RWPE1 (cell line): ENCODE results near the gene TSC22D1.
"Not testable (repeated sequence)": the region's sequence is repeated elsewhere in the genome, so short reads cannot be mapped to it uniquely, and the experiment has no call there.

Experiments used
- CTCF ChIA-PET: fragments of 350-600 bp; sonication (Branson Sonifier 250); formaldehyde crosslinking; extraction: SDS; loops from one replicate; lab custom pipeline; 2021; lab: Yijun Ruan, JAX
- POLR2A ChIA-PET: fragments of 400-600 bp; formaldehyde crosslinking; extraction: SDS; loops from one replicate; lab custom pipeline; 2020; ENCODE audit warnings: antibody characterized with exemption; ENCODE audit not compliant: low non-redundant PET; lab: Yijun Ruan, JAX
- DNase-seq: peaks from one replicate; pipeline ENCODE4 v3.0.0; 2012; ENCODE audit warnings: low spot score
- H3K27ac ChIP-seq: fragments of 450-650 bp; 2 replicates; pipeline ENCODE4 v1.5.1; 2017
- TF ChIP-seq, protein P1 (sequence below): fragments of 450-650 bp; conservative IDR thresholded peaks from 2 replicates; pipeline ENCODE4 v1.5.1; 2017; ENCODE audit warnings: low read depth, mild to moderate bottlenecking

TSC22D1 gene

DNA sequence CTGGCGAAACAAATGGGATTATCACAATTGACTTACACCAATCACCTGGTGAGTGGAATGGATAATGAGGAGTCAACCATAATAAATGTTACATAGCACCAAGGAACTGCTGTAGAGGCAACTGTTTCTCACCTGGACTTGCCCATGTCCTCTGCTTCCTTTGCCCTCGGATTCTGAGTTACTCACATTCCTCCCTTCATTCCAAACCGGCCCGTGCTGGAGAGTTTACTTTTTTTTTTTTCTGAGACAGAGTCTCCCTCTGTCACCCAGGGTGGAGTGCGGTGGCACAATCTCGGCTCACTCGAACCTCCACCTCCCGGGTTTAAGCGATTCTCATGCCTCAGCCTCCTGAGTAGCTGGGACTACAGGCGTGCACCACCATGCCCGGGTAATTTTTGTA lies 41.5 kb upstream of the TSC22D1 start:
- ChIA-PET CTCF (interaction anchor here (0.6 to 0.7 kb wide), 2 partner anchors 13 to 1827 kb away, joined by 3 to 4 read pairs; no protein-coding TSS in a partner anchor), POLR2A (no interaction called here)
- TF ChIP-seq, protein P1, sequence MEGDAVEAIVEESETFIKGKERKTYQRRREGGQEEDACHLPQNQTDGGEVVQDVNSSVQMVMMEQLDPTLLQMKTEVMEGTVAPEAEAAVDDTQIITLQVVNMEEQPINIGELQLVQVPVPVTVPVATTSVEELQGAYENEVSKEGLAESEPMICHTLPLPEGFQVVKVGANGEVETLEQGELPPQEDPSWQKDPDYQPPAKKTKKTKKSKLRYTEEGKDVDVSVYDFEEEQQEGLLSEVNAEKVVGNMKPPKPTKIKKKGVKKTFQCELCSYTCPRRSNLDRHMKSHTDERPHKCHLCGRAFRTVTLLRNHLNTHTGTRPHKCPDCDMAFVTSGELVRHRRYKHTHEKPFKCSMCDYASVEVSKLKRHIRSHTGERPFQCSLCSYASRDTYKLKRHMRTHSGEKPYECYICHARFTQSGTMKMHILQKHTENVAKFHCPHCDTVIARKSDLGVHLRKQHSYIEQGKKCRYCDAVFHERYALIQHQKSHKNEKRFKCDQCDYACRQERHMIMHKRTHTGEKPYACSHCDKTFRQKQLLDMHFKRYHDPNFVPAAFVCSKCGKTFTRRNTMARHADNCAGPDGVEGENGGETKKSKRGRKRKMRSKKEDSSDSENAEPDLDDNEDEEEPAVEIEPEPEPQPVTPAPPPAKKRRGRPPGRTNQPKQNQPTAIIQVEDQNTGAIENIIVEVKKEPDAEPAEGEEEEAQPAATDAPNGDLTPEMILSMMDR: no peak
- DNase-seq: no peak
- no peak overlapping the region for H3K27ac ChIP-seq

DNA sequence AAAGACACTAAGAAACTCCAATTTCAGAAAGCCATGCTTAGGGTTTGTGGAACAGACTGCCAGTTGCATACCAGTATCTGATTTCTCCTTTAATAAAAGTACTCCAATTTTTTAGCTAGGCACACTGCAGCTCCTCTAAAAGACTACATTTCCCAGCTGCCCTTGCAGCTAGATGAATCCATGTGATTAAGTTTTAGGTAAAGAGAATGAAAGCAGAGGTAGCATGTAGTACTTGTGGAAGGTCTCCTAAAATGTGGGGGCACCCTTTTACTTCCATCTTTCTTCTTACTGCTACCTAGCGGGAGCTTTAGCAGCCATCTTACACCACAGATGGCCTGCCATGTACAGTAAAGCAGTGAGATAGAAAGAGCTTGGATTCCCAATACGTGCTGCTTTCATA lies 33.0 kb upstream of the TSC22D1 start:
- ChIA-PET POLR2A (no interaction called here), CTCF (no interaction called here)
- DNase-seq: no peak
- TF ChIP-seq, protein P1: no peak
- H3K27ac ChIP-seq: no peak overlapping the region

- no peak for DNase-seq
- CTCF ChIA-PET: interaction anchor here (0.6 kb wide), 1 partner anchor 313 kb away, joined by 3 read pairs; no protein-coding TSS in a partner anchor
- TF ChIP-seq, protein P1: no peak
- H3K27ac ChIP-seq: no peak overlapping the region
- POLR2A ChIA-PET: no interaction called here
These were observed 29.6 kb upstream of the TSC22D1 start for GRCh38 chr13:44605721-44606120.

DNA sequence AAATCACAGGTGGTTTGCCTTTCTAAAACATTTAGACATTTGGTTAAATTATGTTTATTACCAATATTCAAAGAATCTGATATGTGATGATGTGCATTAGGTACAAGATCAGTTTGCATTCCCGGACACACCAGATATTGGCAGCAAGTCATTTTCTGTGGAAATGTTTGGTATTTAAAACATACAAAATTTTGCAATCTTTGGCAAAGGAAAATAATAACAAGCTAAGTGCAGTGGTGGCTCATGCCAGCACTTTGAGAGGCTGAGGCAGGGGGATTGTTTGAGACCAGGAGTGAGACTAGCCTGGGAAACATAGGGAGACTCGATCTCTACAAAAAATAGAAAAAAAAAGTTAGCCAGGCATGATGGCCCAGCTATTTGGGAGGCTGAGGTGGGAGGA lies 29.1 kb upstream of the TSC22D1 start:
- DNase-seq: no peak
- no peak overlapping the region for H3K27ac ChIP-seq
- CTCF ChIA-PET: interaction anchor here (0.6 kb wide), 2 partner anchors 291 to 313 kb away, joined by 3 read pairs; no protein-coding TSS in a partner anchor
- TF ChIP-seq, protein P1: no peak
- POLR2A ChIA-PET: no interaction called here

- DNase-seq: no peak
- POLR2A ChIA-PET: no interaction called here
- CTCF ChIA-PET: no interaction called here
- TF ChIP-seq, protein P1: no peak
- H3K27ac ChIP-seq: no peak overlapping the region
These were observed 25.5 kb upstream of the TSC22D1 start for GRCh38 chr13:44601586-44601985.

DNA sequence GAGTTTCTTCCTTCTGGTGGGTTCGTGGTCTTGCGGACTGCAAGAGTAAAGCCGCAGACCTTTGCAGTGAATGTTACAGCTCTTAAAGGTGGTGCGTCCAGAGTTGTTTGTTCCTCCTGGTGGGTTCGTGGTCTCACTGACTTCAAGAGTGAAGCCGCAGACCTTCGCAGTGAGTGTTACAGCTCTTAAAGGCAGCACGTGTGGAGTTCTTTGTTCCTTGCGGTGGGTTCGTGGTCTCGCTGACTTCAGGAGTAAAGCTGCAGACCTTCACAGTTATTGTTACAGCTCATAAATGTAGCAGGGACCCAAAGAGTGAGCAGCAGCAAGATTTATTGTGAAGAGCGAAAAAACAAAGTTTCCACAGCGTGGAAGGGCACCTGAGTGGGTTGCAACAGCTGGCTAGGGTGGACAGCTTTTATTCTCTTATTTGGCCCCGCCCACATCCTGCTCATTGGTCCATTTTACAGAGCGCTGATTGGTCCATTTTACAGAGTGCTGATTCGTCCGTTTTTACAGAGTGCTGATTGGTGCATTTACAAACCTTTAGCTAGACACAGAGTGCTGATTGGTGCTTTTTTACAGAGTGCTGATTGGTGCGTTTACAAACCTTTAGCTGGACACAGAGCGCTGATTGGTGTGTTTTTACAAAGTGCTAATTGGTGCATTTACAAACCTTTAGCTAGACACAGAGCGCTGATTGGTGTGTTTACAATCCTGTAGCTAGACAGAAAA lies 17.9 kb upstream of the TSC22D1 start:
- H3K27ac ChIP-seq, CTCF ChIA-PET, DNase-seq, POLR2A ChIA-PET: not testable (repeated sequence)

DNA sequence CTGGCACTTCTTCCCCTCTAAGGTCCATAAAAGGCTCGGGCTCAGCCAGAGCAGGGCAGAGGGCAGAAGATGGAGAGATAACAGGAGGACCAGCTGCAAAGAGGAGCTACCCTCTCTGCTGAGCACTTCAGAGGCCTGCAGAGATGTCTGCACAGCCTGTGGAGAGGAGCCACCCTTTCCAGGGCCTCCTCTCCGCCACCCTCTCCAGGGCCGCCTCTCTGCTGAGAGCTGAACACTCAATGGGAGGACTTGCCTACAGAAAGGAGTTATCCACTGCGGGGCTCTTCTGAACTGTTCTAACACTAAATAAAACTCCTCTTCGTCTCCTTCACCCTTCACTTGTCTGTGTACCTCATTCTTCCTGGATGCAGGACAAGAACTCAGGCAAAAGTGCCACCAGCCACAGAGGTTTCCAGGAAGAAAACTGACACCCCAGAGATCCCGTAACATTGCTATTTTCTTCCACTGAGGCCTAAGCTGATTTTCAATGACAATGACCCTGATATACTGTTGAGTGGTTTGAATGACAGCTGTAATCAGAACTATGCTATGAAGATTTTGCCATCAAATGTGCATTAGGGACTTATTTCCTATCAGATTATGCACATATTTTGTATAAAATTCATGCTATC lies 16.2 kb upstream of the TSC22D1 start:
- CTCF ChIA-PET: no interaction called here

More for the DNA sequence above, 16.2 kb upstream of the TSC22D1 start:
- TF ChIP-seq, protein P1: no peak
- H3K27ac ChIP-seq: no peak overlapping the region
- DNase-seq: no peak
- POLR2A ChIA-PET: no interaction called here
